H1 (cell line): Measurements from ENCODE around the gene VWA3B. TPM values are rescaled to one million over a fixed set of nuclear protein-coding genes. Genes with fewer than 3 reads are reported as not detected.

ENCODE experiments used
- BACH1 ChIP-seq: IDR thresholded peaks from 2 replicates; pipeline ENCODE4 v1.6.1; 2012; ENCODE audit warnings: low read length, improper control_type of control experiment
- EGR1 ChIP-seq: IDR thresholded peaks from 2 replicates; pipeline ENCODE4 v1.6.1; 2011; ENCODE audit warnings: low read depth, low read length, borderline replicate concordance
- KDM5A ChIP-seq: fragments of 200-600 bp; IDR thresholded peaks from 2 replicates; pipeline ENCODE4 v1.7.1; 2012; ENCODE audit warnings: mild to moderate bottlenecking, low read length, inconsistent platforms, mixed read lengths
- SP1 ChIP-seq: IDR thresholded peaks from 2 replicates; pipeline ENCODE4 v1.6.1; 2011; ENCODE audit warnings: low read depth, low read length
- ZNF274 ChIP-seq: IDR thresholded peaks from 2 replicates; pipeline ENCODE4 v1.7.0; 2012; ENCODE audit warnings: low read length, borderline replicate concordance; ENCODE audit errors: extremely low read depth
- polyA plus RNA-seq, 7 experiments: library from polyadenylated mRNA; depleted of rRNA in 3 of 7; stranded (reverse) in 5 of 7; unstranded in 2 of 7; fragments of >200 nt in 5 of 7; fragments of 200-250 nt in 2 of 7; gene quantifications; 1 replicate in 5 of 7; 2 replicates in 1 of 7; 4 replicates in 1 of 7; pipeline versions ENCODE4 v1.2.1 to v1.2.3, GENCODE V29; 2011 to 2013; ENCODE audit warnings: missing spikeins in 2 of 7, mixed read lengths in 2 of 7
- total RNA-seq: library from RNA; stranded (reverse); fragmentation: NEBNext Ultra II Directional; extraction: Animal tissue kit (Norgen Biotek cat#: 25700); gene quantifications from 2 replicates; pipeline ENCODE4 v1.2.1, GENCODE V29; 2021

The VWA3B gene
- total and polyA plus RNA-seq, 2 of the 8 experiments (the other 6 are each of a cell fraction or from before 2014, with no cell fraction given) = not detected

DNA sequence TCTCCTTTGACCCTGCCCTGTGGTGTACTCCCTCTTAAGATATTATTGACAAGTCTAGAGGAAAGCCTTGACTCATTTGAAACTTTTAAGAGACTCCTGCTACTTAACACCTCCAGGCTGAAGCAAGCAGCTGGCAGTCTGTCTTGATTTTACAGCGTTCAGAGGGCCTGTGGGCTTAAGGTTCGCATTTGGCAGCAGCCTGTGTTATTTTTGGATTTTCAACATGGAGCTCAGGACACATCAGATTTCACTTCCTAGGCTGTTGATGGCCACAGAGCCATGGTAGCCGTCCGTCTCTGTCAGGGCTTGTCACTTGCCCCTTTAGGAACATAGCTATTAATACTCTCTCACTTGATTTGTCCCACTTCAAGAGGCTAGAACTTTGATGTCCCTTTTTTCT, 73.6 kb downstream of the VWA3B start (continued):
- no peak for TF ChIP-seq EGR1
- no peak for TF ChIP-seq KDM5A
- no peak for TF ChIP-seq BACH1
- TF ChIP-seq ZNF274 = no peak
- no peak for TF ChIP-seq SP1
